GM21529 (cell line): ENCODE results near the gene ENDOV.
"Not testable (repeated sequence)": the region's sequence is repeated elsewhere in the genome, so short reads cannot be mapped to it uniquely, and the experiment has no call there.

Source experiments
- ATAC-seq: cut with Tn5 transposase; IDR thresholded peaks from one replicate; pipeline ENCODE4 v1.9.1; 2021; ENCODE audit not compliant: unreplicated experiment

Gene ENDOV

DNA sequence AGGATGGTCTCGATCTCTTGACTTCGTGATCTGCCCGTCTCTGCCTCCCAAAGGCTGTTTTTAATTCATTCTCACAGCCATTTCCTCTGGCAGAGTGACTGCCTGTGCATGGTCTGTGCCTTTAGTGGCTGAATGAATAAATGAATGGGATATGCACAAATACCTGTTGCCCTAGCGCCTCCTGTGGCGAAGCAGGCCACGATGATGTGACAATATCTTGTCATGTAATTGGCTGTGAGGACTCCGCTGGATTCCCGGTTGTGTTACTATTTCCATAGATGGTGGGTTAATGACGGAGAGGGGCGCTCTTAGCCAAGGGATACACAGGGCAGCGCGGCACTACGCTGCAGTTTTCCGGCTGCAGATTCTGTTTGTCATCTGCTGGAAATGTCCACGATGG lies 26.8 kb upstream of the ENDOV start:
- ATAC-seq = no peak

GRCh38 chr17:80388601-80389000 lies 26.4 kb upstream of the ENDOV start:
- no peak for ATAC-seq

- ATAC-seq = no peak
These were observed 25.7 kb upstream of the ENDOV start for GRCh38 chr17:80389011-80389995.

GRCh38 chr17:80393241-80393890 lies 21.6 kb upstream of the ENDOV start:
- no peak for ATAC-seq

- ATAC-seq = no peak
These were observed 21.0 kb upstream of the ENDOV start for GRCh38 chr17:80393961-80394360.

- ATAC-seq = no peak
These were observed 20.2 kb upstream of the ENDOV start for GRCh38 chr17:80394629-80395216.

DNA sequence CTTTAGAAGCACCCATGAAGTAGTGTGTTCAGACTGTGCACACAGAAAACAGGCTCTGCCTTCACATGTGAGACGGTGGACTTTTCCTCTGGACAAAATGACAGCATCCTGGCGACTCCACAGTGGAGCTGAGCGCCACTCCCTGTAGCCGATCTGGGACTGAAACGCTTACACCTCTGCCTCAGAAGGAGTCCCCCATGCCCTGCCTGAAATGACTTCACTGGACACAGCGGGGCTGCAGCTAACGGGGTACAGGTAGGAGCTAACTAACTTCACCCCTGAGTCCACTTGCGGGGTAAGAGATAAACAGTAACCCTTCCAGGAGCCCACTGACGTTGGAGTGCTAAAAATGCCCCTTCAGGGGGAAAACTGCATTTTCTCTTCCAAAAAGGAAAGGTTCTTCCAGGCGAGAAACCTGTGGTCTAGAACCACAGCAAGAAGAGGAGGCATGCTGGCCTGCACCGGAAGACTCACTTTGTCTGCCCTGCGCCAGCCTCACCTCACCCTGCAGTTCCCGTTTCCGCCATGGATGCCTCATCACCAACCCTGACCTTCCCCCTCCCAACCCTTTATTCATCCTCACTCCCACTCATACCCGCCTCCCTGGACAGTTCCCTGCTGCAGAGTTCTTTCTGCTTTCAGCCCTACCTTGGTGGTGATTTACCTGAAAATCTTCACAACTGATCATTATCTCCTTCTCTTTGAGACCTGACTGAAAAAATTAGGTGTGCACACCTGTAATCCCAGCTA lies 19.4 kb upstream of the ENDOV start:
- ATAC-seq = no peak

DNA sequence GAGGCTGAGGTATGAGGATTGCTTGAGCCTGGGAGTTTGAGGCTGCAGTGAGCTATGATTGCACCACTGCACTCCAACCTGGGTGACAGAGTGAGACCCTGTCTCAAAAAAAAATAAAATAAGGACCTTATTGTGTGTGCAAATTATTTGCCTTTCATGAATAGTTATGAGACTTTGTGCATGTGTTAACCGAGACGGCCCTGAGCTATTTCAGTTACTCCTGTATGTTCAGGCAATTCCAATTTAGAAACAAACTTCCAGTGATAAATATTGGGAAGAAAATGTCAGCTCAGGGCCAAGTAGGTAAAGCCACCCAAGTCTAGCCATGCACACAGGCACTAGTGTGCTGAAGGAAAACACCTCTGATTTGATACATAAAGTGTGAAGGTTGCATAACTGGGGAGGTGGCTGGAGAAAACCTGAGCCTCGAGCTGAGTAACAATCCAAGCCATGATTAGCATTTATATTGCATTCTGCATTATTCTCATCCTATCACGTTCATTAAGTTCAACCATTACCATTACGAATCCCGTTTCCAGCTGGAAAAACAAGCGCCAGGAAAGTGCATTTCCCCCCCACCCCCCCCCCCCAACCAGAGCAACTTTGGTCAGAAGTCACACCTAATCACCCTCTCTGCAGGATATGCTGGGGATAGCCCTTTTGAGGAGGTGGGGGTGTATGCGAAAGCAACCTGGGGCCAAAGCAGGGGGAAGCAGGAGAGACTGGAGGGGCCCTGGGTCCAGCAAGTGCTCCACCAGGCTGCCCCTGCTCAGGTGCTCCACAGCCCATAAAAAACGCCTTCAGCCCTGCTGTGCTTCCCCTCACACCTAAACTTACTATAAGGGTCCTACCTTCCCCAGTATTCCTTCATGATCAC lies 18.6 kb upstream of the ENDOV start:
- ATAC-seq = no peak

DNA sequence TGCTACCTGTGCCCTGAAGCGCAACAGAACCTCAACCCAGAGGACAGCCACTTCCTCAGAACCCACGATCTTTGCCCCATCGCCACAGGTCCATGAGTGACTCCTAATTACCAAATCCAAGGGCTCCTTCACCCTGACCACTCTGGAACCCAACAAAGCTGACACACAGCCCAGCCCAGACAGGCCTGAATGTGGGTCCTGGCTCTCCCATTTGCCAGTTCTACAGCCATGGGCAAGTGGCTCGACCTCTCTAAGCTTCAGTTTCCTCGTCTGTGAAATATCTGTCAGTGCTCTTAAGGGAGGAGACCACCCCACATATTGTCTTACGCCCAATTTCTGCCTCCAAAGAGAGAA lies 18.0 kb upstream of the ENDOV start:
- no peak for ATAC-seq

DNA sequence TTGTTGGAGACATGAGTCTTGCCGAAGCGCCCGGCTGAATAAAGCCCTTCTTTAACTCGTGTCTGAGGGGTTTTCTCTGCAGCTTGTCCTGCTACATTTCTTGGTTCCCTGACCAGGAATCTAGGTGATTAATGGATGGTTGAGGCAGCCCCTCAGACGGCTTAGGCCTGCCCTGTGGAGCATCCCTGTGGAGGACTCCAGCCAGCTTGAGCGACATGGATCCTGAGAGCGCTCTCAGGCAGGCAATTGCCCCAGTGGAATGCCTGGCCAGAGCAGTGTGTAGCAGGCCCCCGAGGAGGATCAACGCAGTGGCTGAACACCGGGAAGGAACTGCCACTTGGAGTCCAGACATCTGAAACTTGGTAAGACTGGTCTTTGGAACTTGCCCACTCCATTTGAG lies 17.3 kb upstream of the ENDOV start:
- no peak for ATAC-seq

DNA sequence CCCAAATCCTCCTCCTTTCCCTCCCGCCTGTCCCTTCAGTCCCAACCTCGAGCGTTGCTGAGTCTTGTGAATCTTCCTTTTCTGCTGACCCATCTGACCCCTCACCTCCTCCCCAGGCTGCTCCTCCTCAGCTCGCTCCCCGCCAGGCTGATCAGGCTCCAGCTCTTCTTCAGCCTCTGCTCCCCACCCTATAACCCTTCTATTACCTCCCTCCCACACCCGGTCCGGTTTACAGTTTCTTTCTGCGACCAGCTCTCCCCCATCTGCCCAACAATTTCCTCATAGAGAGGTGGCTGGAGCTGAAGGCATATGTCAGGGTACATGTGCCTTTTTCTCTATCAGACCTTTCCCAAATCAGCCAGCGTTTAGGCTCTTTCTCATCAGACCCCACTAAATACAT lies 13.9 kb upstream of the ENDOV start:
- ATAC-seq = not testable (repeated sequence)

DNA sequence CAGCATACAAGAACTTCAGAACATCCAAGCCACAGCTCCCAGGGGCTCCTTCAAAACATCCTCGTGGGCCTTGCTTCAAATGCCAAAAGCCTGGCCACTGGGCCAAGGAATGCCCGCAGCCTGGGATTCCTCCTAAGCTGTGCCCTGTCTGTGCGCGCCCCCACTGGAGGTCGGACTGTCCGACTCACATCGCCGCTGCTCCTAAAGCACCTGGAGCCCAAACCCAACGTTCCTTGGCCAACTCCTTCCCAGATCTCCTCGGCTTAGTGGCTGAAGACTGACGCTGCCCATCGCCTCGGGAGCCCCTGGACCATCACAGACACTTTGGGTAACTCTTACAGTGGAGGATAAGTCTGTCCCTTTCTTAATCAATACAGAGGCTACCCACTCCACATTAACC lies 12.9 kb upstream of the ENDOV start:
- ATAC-seq = not testable (repeated sequence)

- ATAC-seq = no peak
These were observed 12.0 kb upstream of the ENDOV start for GRCh38 chr17:80402959-80403358.

DNA sequence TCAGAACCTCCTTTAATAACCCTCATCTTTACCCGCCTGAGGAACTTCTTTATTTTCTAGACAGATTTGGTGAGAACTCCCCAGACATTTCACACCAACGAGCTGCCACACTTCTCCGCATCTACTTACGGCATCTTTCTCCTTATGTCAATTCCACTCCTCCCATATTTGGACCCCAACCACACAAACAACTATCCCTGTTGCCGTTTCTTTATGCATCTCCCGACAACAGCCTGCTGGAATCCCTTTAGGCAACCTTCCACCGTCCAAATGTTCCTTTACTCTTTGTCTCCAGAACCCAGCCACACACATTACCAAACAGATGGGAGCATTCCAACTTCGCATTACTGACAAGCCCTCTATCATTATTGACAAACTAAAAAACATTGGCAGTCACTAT lies 8.8 kb upstream of the ENDOV start:
- no peak for ATAC-seq

GRCh38 chr17:80407917-80408316 lies 7.0 kb upstream of the ENDOV start:
- not testable (repeated sequence) for ATAC-seq

- ATAC-seq = no peak
These were observed 6.1 kb upstream of the ENDOV start for GRCh38 chr17:80408872-80409271.

DNA sequence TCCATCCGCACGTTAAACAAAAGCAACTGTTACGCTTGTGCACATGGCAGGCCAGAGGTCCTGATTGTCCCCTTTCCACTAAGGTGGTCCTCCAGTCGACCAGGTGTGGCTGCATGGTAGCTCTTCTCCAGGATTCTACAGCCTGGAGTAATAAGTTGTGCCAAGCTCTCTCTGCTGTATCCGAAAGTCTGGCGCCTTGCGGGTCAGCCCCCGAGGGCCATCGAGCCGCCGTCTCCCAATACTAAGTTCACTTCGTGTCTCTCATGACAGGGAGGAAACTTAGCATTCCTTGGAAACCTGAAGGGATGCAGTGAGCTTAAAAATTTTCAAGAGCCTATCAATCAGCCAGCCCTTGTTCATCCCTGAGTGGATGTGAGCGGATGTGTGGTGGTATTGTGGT lies 5.3 kb upstream of the ENDOV start:
- ATAC-seq = no peak

DNA sequence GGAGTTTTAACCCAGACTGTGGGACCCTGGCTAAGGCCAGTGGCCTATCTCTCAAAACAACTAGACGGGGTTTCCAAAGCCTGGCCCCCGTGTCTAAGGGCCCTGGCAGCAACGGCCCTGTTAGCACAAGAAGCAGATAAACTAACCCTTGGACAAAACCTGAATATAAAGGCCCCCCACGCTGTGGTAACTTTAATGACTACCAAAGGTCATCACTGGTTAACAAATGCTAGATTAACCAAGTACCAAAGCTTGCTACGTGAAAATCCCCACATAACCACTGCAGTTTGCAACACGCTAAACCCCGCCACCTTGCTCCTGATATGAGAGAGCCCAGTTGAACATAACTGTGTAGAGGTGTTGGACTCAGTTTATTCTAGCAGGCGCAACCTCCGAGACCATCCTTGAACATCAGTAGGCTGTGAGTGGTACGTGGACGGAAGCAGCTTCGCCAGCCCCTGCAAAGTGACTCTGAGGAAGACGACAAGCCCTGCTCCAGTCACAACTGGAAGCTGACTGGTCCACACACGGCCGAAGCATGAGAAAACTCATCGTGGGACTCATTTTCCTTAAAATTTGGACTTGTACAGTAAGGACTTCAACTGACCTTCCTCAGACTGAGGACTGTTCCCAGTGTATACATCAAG lies 4.4 kb upstream of the ENDOV start:
- ATAC-seq = not testable (repeated sequence)

DNA sequence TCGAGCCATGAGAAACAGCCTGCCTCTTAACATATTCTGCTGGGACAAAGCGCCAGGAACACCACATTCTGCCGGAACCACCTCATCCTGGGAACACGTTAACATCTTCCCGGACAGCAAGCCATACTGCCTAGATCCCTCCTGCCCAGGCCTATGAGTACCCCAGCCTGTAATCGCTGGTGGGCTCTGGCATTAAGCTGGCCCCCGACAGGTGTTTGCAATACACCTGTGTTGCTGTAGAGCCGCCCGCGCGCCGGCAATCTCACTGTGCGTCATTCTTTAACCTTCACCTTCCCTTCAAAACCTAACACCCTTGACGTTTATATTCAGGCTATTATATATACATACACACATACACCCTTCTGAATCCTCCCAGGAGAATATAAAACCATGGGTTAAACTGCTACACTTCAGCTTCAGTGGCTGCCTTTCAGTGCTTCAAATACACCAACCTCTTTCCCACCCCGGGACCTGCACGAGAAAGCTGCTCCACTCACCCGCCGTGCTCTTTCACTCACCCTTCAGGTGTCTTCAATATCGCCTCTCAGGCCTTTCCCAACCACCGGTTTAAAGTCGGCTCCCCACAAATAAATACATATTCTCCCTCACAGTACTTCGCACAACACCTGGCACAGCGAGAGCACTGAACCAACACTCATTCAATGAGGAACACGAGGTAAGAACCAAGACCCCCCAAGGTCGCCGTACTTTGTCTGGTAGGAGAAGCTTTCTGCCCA lies 1.0 kb upstream of the ENDOV start:
- ATAC-seq = no peak
